ENCODE results near the gene TM9SF3.

DNA sequence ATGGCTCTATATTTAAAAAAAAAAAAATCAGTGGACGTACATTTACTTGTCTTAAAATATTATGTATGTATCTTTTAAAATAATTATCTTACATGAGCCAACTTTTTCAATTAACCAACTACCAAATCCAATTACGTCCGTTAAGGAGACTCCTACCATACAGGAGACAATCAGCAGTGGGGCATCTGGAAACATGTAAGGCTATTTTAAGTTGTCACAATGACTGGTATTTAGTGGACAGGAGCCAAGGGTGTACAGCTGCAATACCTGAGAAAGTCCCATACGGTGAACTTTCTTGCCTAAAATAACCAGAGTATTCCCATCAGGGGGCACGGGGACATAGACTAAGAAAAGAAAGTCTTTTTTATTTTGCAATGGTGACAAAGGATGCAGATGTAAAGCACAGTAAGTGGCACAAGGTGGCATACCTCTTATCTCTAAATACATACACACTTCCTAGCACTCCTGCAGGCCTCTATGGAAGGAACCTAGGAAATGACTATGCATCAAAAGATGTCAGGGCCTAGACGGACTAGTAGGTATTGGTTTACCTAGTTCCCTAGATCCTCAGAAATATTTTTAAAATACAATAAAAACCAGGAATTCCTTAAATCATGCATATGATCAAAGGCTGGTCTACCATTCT, 57.1 kb downstream of the TM9SF3 start:
- TF ChIP-seq EZH2 (optimal IDR thresholded peaks at IDR 0.05; ENCODE audit: low read depth, low read length) = no peak
- TF ChIP-seq, protein P1, sequence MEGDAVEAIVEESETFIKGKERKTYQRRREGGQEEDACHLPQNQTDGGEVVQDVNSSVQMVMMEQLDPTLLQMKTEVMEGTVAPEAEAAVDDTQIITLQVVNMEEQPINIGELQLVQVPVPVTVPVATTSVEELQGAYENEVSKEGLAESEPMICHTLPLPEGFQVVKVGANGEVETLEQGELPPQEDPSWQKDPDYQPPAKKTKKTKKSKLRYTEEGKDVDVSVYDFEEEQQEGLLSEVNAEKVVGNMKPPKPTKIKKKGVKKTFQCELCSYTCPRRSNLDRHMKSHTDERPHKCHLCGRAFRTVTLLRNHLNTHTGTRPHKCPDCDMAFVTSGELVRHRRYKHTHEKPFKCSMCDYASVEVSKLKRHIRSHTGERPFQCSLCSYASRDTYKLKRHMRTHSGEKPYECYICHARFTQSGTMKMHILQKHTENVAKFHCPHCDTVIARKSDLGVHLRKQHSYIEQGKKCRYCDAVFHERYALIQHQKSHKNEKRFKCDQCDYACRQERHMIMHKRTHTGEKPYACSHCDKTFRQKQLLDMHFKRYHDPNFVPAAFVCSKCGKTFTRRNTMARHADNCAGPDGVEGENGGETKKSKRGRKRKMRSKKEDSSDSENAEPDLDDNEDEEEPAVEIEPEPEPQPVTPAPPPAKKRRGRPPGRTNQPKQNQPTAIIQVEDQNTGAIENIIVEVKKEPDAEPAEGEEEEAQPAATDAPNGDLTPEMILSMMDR (IDR thresholded peaks at IDR 0.05; ENCODE audit: low read length) = no peak

Measured in MM.1S (cell line).